Islet precursor cell (in vitro differentiated cells): Measurements from ENCODE around the gene OVCH2.
"Not testable (repeated sequence)": the region's sequence is repeated elsewhere in the genome, so short reads cannot be mapped to it uniquely, and the experiment has no call there.

Experiments
- DNase-seq: peaks from one replicate; pipeline ENCODE4 v3.0.0-alpha.2; 2018

The OVCH2 gene

DNA sequence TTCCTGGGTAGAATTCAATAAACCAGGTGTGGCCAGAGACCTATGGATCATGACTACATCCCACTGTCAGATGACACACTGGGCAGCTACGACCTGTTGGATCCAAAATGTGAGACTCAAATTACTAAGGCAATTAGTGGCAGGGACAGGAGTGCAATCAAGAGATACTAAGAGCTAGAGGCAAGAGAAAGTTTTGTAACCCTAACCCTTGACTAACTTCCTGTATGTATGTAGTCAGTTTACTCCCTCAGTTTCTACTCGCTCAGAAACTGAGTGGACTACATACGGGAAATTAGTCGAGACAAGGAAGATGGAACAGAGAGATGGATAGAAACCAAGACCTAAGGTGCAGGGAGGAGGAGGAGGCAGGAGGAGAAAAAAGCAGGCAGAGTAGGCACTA is 35.6 kb downstream of the OVCH2 start:
- DNase-seq, result no peak

DNA sequence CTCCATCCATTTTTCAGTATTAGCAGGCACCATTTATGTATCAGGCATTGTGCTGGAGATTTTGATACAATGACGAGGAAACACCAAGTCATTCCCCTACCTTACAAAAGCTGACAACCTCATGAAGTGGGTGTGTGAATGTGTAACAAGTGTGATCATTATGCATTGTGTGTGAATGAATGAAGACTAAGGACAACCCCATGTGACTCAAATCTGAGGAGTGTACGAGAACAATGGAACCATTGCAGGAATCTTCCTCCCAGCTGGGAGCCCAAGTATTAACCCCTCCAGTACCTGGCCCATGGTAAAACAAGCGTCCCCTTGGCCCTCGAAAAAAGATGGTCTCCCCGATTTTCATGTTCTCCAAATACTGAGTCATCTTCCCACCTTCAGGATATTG is 37.4 kb downstream of the OVCH2 start:
- DNase-seq, result no peak

DNA sequence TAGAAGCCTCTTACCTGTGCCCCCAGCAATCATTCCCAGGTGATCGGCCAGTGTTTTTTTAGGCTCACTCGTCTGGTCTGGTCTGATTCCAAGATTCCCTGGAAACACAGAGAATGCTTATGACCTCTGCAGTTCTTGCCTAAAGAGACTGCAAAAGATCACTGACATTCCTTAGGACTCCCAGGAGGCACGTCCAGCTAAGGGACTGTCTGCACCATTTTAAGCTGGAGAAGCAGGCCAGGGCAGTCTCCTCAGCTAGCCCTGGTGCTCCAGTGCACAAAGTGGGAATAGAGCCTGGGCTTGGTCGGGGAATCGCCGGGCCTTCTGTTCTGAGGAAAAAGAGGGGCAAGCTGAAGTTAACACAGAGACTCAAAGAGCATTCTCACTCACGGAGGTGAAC is 37.8 kb downstream of the OVCH2 start:
- DNase-seq, result no peak

DNA sequence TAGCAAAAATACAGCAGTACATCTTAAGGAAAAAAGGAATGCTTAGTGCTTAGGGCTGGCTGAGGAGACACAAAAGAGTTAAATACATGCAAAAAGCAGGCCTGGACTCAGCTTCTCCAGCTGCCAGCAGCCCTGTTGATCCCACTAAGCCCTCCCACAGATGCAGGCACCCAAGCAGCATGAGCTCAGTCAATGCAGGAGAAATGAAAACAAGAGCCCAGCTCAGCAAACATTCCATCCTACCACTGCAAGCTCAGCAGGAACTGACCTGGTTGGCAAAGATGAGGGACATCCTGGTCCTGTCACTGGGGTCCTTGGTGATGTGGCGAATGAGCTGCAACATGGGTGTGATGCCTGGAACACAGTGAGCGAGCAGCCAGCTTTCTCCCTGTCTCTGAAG is 38.8 kb downstream of the OVCH2 start:
- DNase-seq, result no peak

DNA sequence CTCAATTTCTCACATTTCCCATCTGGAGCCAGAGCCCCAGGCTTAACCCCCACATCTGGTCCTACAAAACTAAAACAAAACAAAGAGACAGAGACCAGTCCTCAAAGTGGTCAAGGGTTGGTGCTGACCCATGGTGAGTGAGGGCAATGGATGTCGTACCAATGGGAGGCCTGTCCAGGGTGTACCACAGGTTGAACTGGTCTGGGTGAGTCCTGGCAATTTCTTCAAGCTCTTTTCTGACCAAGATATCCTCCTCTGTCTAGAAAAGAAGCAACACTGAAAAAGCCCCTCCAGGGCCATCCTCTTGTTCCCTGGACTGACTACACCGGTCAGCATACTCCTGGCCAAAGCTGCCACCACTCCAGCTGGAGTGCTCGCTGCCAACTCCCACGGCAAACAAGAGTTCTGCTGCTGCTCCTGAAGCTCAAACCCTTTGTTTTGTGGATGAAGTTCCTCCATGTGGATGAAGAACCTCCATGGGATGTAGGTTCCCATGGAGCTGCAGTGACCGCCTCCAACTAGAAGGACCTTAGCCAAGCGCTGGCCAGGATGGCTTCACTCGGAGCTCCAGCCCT is 39.9 kb downstream of the OVCH2 start:
- DNase-seq, result no peak

DNA sequence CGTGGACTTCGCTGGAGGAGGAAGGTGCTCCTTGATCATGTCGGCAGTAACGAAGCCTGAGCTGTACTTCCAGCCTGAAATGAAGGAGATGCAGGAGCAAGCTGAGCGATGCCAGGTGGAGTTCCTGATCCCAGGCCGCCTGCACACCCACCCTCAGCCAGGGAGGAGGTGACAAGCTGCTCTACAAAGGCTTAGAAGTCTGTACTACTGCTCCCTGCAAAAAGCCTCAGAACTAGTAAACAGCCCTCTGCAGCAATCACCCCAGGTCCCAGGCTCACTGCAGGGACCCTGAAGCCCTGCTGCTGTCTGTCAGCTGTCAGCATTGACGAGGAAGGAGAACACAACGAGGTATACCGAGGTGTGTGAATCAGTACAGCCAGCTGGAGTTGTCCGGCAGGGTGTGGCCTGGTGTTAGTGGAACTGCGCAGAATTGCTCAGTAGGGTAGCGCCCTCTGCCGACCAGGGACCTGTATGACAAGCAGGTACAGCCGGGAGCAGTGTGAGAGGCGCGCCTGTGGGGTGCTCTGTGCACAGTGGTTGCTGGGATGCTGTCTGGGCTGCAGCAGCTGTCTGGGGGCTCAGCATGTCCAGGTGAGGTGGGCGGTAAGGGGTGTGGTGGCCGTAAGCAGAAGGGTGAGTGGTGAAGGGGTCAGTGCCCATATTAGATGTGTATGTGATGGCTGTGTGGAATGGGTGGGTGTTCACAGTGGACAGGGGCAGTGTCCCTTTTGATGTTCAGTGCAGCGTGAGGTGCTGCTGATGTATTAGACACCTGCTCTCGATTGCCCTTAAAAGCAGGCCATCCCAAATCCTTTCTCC is 40.6 kb downstream of the OVCH2 start:
- DNase-seq, result peak; percentile 91

DNA sequence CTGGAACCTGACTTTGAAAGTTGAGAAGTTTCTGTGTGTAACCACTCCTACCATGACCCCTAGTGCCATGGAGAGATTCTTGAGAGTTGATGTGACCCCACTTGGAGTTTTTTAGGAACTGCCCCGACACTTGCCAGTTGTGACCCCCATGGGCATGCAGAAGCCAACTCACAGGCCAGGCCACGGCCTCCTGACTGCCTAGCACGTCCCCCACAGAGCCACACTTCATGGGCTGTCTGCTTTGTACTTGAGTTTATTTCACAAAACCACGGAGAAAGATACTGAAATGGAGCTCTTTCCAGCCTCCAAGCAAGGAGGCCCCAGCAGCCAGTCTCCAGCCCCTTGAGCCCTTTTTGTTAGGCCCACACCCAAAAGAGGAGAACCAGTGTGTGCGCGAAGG is 41.4 kb downstream of the OVCH2 start:
- no peak for DNase-seq

DNA sequence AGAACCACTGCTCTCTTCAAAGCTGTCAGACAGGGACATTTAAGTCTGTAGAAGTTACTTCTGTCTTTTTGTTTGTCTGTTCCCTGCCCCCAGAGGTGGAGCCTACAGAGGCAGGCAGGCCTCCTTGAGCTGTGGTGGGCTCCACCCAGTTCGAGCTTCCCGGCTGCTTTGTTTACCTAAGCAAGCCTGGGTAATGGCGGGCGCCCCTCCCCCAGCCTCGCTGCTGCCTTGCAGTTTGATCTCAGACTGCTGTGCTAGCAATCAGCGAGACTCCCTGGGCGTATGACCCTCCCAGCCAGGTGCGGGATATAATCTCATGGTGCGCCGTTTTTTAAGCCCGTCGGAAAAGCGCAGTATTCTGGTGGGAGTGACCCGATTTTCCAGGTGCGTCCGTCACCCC is 42.7 kb downstream of the OVCH2 start:
- not testable (repeated sequence) for DNase-seq

DNA sequence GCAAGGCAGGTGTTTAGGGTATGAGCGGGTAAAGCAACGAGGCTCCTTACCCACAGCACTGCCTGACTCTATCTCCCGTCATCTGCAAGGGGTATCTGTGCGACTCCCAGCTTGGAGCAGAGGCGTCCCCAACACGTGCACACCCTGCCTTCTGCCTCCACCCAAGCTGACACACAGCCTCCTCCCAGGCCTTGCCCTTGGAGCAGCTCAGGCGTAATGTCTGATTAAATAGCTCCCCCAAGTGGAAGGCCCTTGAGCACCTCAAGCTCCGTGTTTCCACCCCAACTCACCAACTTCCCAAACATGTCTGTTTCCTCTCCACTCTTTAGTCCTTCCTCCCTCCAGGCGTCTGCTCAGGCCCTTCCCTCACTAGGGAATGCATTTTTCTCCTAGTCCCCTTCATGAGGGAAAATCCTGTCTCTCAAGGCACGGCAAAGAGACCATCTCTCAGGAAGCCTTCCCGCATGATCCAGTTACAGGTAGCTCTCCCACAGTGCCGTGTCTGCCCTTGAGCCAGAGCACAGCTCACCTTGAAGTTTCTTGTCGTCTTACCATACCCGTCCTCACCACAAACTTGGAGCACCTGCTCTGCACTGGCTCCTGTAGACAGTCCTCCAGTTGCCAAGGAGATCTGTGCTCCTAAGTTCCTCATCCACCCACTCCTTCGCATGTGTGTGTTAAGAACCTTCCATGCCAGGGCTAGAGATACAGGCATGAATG is 48.8 kb downstream of the OVCH2 start:
- DNase-seq, result peak; percentile 75

DNA sequence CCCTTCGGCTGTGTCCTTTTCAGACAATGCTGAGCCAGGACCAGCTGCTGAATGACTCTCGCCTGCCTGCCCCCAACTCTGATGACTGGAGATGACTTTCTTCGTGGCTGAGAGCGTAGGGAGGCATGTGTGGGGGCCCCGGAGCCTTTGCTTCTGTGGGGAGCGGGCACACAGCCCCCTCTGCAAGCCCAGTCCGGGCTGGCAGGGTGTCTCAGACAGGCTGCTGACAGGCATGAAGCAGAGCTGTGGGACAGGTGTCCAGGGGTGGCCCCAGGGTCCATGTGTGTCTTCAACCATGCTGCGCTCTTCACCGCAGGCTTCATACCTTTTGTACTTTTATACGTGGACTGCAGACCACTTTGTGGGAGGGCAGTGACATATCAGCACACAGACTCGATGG is 49.6 kb downstream of the OVCH2 start:
- no peak for DNase-seq

DNA sequence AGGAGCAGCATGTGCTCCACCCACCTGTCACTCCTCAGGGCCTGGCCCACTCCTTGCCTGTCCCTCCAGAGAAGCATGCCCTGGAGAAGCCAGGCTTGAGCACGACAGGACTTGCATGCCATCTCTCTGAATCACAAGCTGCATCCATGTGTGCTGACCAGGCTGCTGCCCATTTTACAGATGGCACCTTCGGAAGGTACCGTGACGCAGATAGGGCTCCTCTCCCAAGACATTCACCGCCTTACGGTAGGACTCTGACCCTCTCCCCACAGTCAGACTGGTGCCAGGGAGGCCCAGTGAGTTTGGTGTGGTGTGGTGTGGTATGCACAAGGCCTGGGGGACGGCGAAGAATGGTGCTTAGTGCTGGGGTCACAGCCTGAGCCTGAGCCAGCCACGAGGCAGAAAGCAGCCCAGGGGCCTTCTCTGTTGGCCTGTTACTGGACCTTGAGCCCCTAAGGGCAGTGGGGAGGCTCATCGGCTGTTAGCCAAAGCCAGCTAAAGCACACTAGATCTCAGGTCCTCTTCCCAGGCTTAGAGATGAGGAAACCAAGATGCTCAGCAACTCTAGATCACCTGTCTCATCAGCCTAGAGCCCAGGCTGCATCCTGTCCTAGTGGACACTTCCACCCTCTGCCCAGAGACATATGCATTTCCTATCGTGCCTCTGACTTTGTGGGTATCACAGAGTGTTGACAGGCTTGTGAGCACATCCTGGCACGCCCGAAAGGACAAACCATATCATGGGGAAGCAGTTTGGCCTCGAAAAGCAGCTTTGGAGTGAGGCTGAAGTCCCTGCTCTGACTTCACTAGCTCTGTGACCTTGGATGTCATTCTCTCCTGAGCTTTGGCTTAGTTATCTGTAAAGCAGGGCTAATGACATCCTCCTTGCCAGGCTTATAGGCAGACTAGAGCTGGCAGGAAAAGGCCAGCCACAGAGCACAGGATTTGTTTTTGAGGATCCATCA is 50.7 kb downstream of the OVCH2 start:
- no peak for DNase-seq

DNA sequence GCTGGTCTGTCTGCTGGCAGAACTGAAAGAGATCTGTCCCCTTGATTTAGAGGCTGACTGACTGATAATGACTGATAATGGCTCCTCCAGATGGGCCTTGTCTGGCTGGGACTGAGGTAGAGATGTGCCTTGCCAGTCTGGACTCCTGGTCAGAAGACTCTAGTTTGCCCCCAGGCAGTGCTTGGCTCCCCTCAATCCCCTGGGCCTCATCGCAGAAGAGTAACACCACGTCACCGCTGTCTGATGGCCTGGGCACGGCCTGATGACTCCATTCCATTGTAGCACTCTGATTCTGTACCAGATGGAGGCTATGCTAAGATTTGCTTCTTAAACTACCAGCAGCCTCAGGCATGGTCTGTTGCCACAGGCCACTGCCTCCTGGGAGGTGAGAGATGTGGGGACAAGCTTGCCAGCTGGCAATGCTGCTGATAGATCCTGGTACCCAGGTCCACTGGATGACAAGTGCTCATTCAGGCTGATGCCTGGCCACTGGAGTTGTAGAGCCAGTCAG is 52.0 kb downstream of the OVCH2 start:
- peak; percentile 76 for DNase-seq

DNA sequence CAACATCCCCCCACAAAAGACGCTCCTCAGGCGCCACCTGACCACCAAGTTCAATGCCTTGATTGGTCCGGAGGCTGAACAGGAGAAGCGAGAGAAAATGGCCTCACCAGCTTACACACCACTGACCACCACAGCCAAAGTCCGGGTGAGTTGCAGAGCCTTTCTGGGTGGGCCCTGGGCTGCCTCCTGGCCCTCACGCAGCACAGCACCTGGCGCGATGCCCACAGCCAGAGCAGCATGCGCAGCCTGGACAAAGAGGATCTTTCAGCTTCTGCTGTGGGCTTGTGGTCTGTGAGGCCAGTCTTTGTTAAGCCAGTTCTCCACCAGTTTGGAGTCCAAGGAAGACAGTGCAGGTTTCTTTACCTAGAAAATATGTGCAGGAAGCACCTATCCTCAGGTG is 54.6 kb downstream of the OVCH2 start:
- DNase-seq, result no peak

DNA sequence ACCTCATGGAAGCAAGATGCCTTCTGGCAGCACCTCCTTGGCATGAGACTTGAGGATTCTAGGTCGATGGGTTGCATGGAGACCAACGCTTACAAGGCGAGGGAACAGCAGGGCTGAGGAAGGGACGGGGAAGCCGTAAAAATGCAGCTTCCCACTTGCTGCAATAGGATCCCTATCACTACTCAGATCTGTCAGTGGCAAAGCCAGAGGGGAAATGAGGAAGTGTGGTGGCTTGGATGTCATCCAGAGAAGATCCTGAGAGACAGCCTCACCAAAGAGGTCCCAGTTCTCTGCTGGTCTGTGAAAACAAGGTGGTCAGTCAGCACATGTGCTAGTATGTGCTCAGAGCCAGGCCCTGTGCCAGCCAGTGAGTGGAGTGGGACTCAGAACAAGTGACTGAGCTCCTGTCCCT is 55.1 kb downstream of the OVCH2 start:
- peak; percentile 42 for DNase-seq

DNA sequence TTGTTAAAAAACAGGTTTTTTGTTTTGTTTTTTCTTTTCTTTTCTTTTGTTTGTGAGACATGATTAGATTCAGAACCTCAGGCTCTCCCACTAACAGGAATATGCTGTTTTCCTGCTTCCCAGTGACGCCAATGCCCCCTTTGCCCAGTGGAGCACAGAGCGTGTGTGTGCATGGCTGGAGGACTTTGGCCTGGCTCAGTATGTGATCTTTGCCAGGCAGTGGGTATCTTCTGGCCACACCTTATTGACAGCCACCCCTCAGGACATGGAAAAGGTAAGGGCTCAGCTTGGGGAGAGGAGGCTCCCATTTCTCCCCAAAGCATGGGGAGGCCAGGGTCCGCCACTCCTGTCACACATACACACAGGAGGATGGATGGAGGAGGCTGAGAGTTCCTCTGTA is 58.0 kb downstream of the OVCH2 start:
- no peak for DNase-seq

DNA sequence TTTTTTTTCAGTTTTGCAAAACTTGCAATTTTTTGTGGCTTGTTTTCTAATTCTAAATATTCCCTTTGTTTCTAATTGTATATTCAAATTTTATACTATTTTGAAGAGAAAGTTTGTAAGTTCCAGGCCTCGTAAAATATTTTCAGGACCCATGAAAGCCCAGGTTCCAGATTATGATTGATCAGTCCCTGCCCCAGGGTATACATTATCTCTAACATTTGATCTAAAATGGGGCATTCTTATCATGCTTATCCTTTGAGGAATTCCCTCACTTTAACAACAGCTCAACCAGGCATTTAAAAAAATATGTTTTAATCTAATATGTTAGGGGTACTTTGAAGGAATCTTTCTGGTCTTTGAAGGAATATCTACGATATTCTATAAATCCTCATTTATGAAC is 59.4 kb downstream of the OVCH2 start:
- DNase-seq, result no peak

DNA sequence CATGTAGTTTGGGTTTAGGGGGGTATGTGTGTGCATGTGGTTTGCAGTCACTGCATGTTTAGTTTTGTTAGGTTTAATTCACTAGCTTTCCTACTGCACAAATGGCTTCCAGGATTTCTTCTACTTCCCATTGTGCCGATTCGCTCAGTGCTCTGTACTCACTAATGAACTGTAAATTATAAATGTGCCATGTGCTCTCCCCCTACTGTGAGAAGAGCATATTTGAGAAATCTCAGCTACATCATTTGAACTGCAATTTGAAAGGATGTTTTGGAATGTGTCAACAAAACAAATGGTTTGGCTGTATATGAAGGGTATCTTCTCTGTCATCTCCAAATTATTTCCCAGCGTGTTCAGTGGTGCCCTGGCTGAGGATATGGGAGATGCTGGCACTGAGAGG is 61.1 kb downstream of the OVCH2 start:
- DNase-seq, result no peak

DNA sequence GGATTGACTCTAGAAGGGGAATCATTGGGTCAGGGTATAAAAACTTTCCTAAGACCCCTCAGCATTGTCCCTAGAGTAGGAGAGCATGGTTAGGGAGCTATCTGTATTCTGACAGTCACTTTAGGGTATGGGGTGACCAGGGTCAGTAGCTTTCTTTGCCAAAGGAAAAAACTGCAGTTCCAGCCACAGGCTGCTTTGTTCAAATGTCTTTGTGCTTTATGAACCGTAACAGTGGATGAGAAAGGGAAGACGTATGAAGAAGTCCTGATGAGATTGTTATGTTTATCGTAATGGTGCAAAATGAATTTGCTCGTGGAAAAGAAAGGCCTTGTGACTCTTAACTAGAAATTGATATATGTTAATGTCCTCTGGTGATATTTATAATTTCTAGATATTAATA is 63.0 kb downstream of the OVCH2 start:
- DNase-seq, result no peak

DNA sequence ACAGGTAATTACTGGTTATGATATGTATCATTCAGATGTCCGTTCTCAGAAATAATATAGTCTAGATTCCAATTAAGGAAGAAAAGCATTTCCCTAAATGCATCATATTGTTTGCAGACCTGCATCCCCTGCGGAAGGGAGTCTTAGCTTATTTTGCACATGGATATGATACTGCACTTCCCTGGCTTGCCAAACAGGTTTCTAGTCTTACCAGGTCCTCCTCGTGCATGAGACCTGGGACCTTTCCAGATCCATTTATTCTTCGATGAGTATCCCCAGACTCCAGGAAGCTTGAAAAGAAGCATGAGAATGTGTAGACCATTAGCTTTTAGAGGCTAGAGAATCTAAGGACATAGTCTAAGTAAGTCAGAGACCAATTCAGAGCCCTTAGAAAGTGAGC is 63.5 kb downstream of the OVCH2 start:
- DNase-seq, result no peak

DNA sequence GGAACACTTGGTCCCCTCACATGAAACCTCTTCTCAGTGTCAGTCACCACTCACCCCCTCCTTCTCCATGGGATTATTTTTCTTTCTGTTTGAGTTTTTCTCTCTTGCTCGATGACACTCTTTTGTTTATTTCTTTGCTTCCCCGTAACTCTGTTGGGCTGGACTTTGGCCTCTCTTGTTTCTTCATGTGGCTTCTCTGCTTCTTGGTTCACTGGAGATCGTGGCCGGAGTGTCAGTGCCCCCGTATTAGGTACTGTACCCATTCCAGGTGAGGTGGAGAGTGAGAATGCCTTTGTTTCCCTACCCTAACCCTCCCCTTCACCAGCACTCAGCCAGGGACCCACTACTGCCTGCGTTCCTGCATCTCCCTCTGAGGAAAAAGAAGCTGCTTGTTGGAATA is 65.5 kb downstream of the OVCH2 start:
- DNase-seq, result no peak

DNA sequence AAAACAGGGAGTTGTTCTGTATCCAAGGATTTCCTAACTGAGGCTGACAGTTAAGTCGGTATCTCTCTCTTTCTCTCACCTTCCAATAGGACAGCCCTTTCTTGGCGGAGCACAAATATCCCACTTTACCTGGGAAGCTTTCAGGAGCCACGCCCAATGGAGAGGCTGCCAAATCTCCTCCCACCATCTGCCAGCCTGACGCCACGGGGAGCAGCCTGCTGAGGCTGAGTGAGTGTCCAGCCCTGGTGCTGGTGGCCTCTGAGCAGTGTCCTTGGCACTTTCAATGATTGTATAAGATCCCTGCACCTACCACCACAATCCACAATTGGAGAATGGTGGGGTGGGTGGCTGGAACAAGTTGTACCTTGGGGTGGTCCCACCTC is 66.6 kb downstream of the OVCH2 start:
- DNase-seq, result no peak
